T-helper 9 cell (primary cell): ENCODE measurements around the gene NMB.
"Not testable (repeated sequence)": the region's sequence is repeated elsewhere in the genome, so short reads cannot be mapped to it uniquely, and the experiment has no call there.

Experiments used
- DNase-seq: peaks from one replicate; pipeline ENCODE4 v3.0.0-alpha.2; 2020

NMB gene

GRCh38 chr15:84654689-84655453, 3.1 kb downstream of the NMB start:
- peak; percentile 62 for DNase-seq

GRCh38 chr15:84653910-84654688, 3.9 kb downstream of the NMB start, which contains the start of gene WDR73:
Gene WDR73, minus strand, starts transcription at chr15:84654283. Its CDS starts 9 bp downstream, at chr15:84654274.
- peak; percentile 99 for DNase-seq

GRCh38 chr15:84653584-84653909, 4.5 kb downstream of the NMB start:
- DNase-seq = no peak

GRCh38 chr15:84649706-84650105, 8.3 kb downstream of the NMB start:
- no peak for DNase-seq

- DNase-seq = no peak
Measured at GRCh38 chr15:84648539-84648938, 9.5 kb downstream of the NMB start.

GRCh38 chr15:84647726-84648125, 10.3 kb downstream of the NMB start:
- DNase-seq = no peak

- DNase-seq = no peak
Measured at GRCh38 chr15:84645997-84646396, 12.0 kb downstream of the NMB start.

GRCh38 chr15:84645496-84645895, 12.5 kb downstream of the NMB start:
- no peak for DNase-seq

GRCh38 chr15:84643838-84644237, 14.2 kb downstream of the NMB start:
- no peak for DNase-seq

- DNase-seq = not testable (repeated sequence)
Measured at GRCh38 chr15:84642640-84643039, 15.4 kb downstream of the NMB start.

GRCh38 chr15:84641871-84642270, 16.1 kb downstream of the NMB start:
- DNase-seq = not testable (repeated sequence)

GRCh38 chr15:84638103-84638502, 19.9 kb downstream of the NMB start:
- DNase-seq = no peak

- no peak for DNase-seq
Measured at GRCh38 chr15:84634228-84634837, 23.7 kb downstream of the NMB start.

GRCh38 chr15:84633311-84634227, 24.4 kb downstream of the NMB start:
- peak; percentile 46 for DNase-seq

GRCh38 chr15:84631706-84632272, 26.2 kb downstream of the NMB start:
- no peak for DNase-seq

- DNase-seq = no peak
Measured at GRCh38 chr15:84629033-84629432, 29.0 kb downstream of the NMB start.

GRCh38 chr15:84625123-84625522, 32.9 kb downstream of the NMB start:
- no peak for DNase-seq

GRCh38 chr15:84624359-84624758, 33.6 kb downstream of the NMB start:
- DNase-seq = no peak

GRCh38 chr15:84621358-84621979, 36.5 kb downstream of the NMB start:
- no peak for DNase-seq

- no peak for DNase-seq
Measured at GRCh38 chr15:84620626-84621025, 37.4 kb downstream of the NMB start.

- no peak for DNase-seq
Measured at GRCh38 chr15:84616235-84616634, 41.8 kb downstream of the NMB start.

GRCh38 chr15:84611631-84612030, 46.4 kb downstream of the NMB start:
- DNase-seq = no peak
